ENCODE data around the gene SLC6A2.
"Not testable (repeated sequence)": the region's sequence is repeated elsewhere in the genome, so short reads cannot be mapped to it uniquely, and the experiment has no call there.

Gene SLC6A2

GRCh38 chr16:55655897-55656681, at the start of gene SLC6A2:
Gene SLC6A2, plus strand, starts transcription at chr16:55655988. Its CDS starts 707 bp downstream, at chr16:55656695.
- Histone ChIP-seq H3K4me3 (ENCODE audit: low read length) (peak within 1 kb of the TSS; percentile 39; the same call in 1 of the 2 replicates), H3K36me3 (ENCODE audit: control insufficient read depth, insufficient read depth, low read length) (no peaks in the 10 kb centered on the region), H3K4me1 (ENCODE audit: control insufficient read depth, insufficient read depth, low read length) (no peaks in the 10 kb centered on the region; the same call in 1 of the 2 replicates), H3K27ac (ENCODE audit: low read length) (no peak within 1 kb of the TSS), H3K9me3 (ENCODE audit: control insufficient read depth, insufficient read depth, low read length) (no peaks in the 10 kb centered on the region), H3K27me3 (ENCODE audit: control insufficient read depth, insufficient read depth, low read length) (peaks cover 41% of the 10 kb centered on the region)
- no CpG with 5 or more reads among the region's 71 CpGs for WGBS (ENCODE audit: insufficient coverage, insufficient read length)
- no peak for DNase-seq (ENCODE audit: low read depth, low spot score)

- no peak overlapping the region for H3K4me3 ChIP-seq (ENCODE audit: low read length)
- no peaks in the 10 kb centered on the region for H3K36me3 ChIP-seq (ENCODE audit: control insufficient read depth, insufficient read depth, low read length)
- WGBS (ENCODE audit: insufficient coverage, insufficient read length), result no CpG with 5 or more reads among the region's 6 CpGs
- H3K27ac ChIP-seq (ENCODE audit: low read length), result no peak overlapping the region
- no peak for DNase-seq (ENCODE audit: low read depth, low spot score)
- no peaks in the 10 kb centered on the region for H3K27me3 ChIP-seq (ENCODE audit: control insufficient read depth, insufficient read depth, low read length)
- H3K4me1 ChIP-seq (ENCODE audit: control insufficient read depth, insufficient read depth, low read length), result no peaks in the 10 kb centered on the region
- peaks cover 2% of the 10 kb centered on the region; the same call in 1 of the 2 replicates for H3K9me3 ChIP-seq (ENCODE audit: control insufficient read depth, insufficient read depth, low read length)
Measured at GRCh38 chr16:55613613-55614335, 42.0 kb upstream of the SLC6A2 start.

- Histone ChIP-seq H3K27ac (ENCODE audit: low read length) (no peak overlapping the region), H3K36me3 (ENCODE audit: control insufficient read depth, insufficient read depth, low read length) (no peaks in the 10 kb centered on the region), H3K27me3 (ENCODE audit: control insufficient read depth, insufficient read depth, low read length) (no peaks in the 10 kb centered on the region), H3K4me1 (ENCODE audit: control insufficient read depth, insufficient read depth, low read length) (no peaks in the 10 kb centered on the region), H3K4me3 (ENCODE audit: low read length) (no peak overlapping the region), H3K9me3 (ENCODE audit: control insufficient read depth, insufficient read depth, low read length) (peaks cover 2% of the 10 kb centered on the region; the same call in 1 of the 2 replicates)
- no CpG with 5 or more reads among the region's 3 CpGs for WGBS (ENCODE audit: insufficient coverage, insufficient read length)
- DNase-seq (ENCODE audit: low read depth, low spot score), result no peak
Measured at GRCh38 chr16:55615071-55615470, 40.7 kb upstream of the SLC6A2 start.

DNA sequence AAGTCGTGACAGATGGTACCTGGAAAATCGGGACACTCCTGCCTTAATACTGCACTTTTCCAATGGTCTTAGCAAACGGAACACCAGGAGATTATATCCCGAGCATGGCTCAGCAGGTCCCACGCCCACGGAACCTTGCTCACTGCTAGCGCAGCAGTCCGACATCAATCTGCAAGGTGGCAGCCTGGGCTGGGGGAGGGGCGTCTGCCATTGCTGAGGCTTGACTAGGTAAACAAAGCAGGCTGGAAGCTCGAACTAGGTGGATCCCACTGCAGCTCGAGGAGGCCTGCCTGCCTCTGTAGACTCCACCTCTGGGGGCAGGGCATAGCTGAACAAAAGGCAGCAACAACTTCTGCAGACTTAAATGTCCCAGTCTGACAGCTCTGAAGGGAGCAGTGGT, 40.1 kb upstream of the SLC6A2 start:
- DNase-seq (ENCODE audit: low read depth, low spot score); H3K27ac ChIP-seq (ENCODE audit: low read length); H3K4me1 ChIP-seq (ENCODE audit: control insufficient read depth, insufficient read depth, low read length); H3K36me3 ChIP-seq (ENCODE audit: control insufficient read depth, insufficient read depth, low read length); H3K4me3 ChIP-seq (ENCODE audit: low read length); H3K9me3 ChIP-seq (ENCODE audit: control insufficient read depth, insufficient read depth, low read length); H3K27me3 ChIP-seq (ENCODE audit: control insufficient read depth, insufficient read depth, low read length): not testable (repeated sequence)
- no CpG with 5 or more reads among the region's 11 CpGs for WGBS (ENCODE audit: insufficient coverage, insufficient read length)

DNA sequence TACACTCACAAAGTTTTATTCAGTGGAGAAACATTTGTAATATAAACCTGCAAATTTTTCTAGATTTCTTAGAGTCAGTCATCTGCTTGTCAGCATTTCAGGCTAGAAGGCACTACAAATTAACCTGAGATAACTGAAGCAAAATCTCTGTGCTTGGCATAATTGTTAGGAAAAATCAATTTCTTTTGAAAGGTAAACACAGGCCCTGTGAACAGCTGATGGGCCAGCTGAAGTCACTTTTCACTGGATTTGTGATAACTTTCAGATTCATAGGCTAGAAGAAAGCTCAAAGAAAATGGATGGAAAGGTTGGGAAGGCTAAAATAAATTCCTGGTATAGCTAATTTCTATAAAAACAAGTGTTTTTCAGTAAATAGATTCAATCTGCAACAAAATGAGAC, 34.0 kb upstream of the SLC6A2 start:
- no peak overlapping the region for H3K27ac ChIP-seq (ENCODE audit: low read length)

GRCh38 chr16:55622272-55622671, 33.5 kb upstream of the SLC6A2 start:
- WGBS (ENCODE audit: insufficient coverage, insufficient read length), result no CpG with 5 or more reads among the region's 3 CpGs
- Histone ChIP-seq H3K27ac (ENCODE audit: low read length) (no peak overlapping the region), H3K4me1 (ENCODE audit: control insufficient read depth, insufficient read depth, low read length) (no peaks in the 10 kb centered on the region), H3K27me3 (ENCODE audit: control insufficient read depth, insufficient read depth, low read length) (no peaks in the 10 kb centered on the region), H3K4me3 (ENCODE audit: low read length) (no peak overlapping the region), H3K9me3 (ENCODE audit: control insufficient read depth, insufficient read depth, low read length) (no peaks in the 10 kb centered on the region), H3K36me3 (ENCODE audit: control insufficient read depth, insufficient read depth, low read length) (no peaks in the 10 kb centered on the region)
- no peak for DNase-seq (ENCODE audit: low read depth, low spot score)

More for the DNA sequence above, 34.0 kb upstream of the SLC6A2 start:
- no peak for DNase-seq (ENCODE audit: low read depth, low spot score)
- no peaks in the 10 kb centered on the region for H3K36me3 ChIP-seq (ENCODE audit: control insufficient read depth, insufficient read depth, low read length)
- H3K9me3 ChIP-seq (ENCODE audit: control insufficient read depth, insufficient read depth, low read length), result no peaks in the 10 kb centered on the region
- H3K4me3 ChIP-seq (ENCODE audit: low read length), result no peak overlapping the region
- H3K4me1 ChIP-seq (ENCODE audit: control insufficient read depth, insufficient read depth, low read length), result no peaks in the 10 kb centered on the region
- no peaks in the 10 kb centered on the region for H3K27me3 ChIP-seq (ENCODE audit: control insufficient read depth, insufficient read depth, low read length)

GRCh38 chr16:55622930-55623561, 32.7 kb upstream of the SLC6A2 start:
- Histone ChIP-seq H3K9me3 (ENCODE audit: control insufficient read depth, insufficient read depth, low read length) (no peaks in the 10 kb centered on the region), H3K36me3 (ENCODE audit: control insufficient read depth, insufficient read depth, low read length) (no peaks in the 10 kb centered on the region), H3K4me1 (ENCODE audit: control insufficient read depth, insufficient read depth, low read length) (no peaks in the 10 kb centered on the region), H3K4me3 (ENCODE audit: low read length) (no peak overlapping the region), H3K27me3 (ENCODE audit: control insufficient read depth, insufficient read depth, low read length) (no peaks in the 10 kb centered on the region), H3K27ac (ENCODE audit: low read length) (no peak overlapping the region)
- no CpG with 5 or more reads among the region's 8 CpGs for WGBS (ENCODE audit: insufficient coverage, insufficient read length)
- DNase-seq (ENCODE audit: low read depth, low spot score), result peak; percentile 29

GRCh38 chr16:55623640-55624039, 32.1 kb upstream of the SLC6A2 start:
- Histone ChIP-seq H3K27ac (ENCODE audit: low read length) (no peak overlapping the region), H3K4me3 (ENCODE audit: low read length) (no peak overlapping the region)
- WGBS (ENCODE audit: insufficient coverage, insufficient read length), result no CpG with 5 or more reads among the region's 2 CpGs

DNA sequence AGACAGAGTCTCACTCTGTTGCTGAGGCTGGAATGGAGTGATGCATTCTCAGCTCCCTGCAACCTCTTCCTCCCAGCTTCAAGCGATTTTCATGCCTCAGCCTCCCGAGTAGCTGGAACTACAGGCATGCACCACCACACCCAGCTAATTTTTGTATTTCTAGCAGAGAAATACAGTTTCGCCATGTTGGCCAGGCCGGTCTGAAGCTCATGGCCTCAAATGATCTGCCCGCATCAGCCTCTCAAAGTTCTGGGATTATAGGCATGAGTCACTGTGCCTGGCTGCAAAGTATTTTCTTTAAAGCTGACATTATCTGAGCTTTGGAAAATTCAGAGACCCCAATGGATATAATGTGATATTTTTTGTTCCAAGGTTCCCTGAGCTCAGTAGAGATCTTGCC, 31.1 kb upstream of the SLC6A2 start:
- DNase-seq (ENCODE audit: low read depth, low spot score), result no peak
- no peaks in the 10 kb centered on the region for H3K4me1 ChIP-seq (ENCODE audit: control insufficient read depth, insufficient read depth, low read length)
- no peaks in the 10 kb centered on the region for H3K27me3 ChIP-seq (ENCODE audit: control insufficient read depth, insufficient read depth, low read length)
- no peaks in the 10 kb centered on the region for H3K36me3 ChIP-seq (ENCODE audit: control insufficient read depth, insufficient read depth, low read length)
- H3K9me3 ChIP-seq (ENCODE audit: control insufficient read depth, insufficient read depth, low read length), result no peaks in the 10 kb centered on the region; the same call in 1 of the 2 replicates
- no peak overlapping the region for H3K4me3 ChIP-seq (ENCODE audit: low read length)
- no CpG with 5 or more reads among the region's 5 CpGs for WGBS (ENCODE audit: insufficient coverage, insufficient read length)
- no peak overlapping the region for H3K27ac ChIP-seq (ENCODE audit: low read length)

More at GRCh38 chr16:55623640-55624039, 32.1 kb upstream of the SLC6A2 start:
- Histone ChIP-seq H3K9me3 (ENCODE audit: control insufficient read depth, insufficient read depth, low read length) (no peaks in the 10 kb centered on the region; the same call in 1 of the 2 replicates), H3K4me1 (ENCODE audit: control insufficient read depth, insufficient read depth, low read length) (no peaks in the 10 kb centered on the region), H3K36me3 (ENCODE audit: control insufficient read depth, insufficient read depth, low read length) (no peaks in the 10 kb centered on the region), H3K27me3 (ENCODE audit: control insufficient read depth, insufficient read depth, low read length) (no peaks in the 10 kb centered on the region)
- DNase-seq (ENCODE audit: low read depth, low spot score), result no peak

DNA sequence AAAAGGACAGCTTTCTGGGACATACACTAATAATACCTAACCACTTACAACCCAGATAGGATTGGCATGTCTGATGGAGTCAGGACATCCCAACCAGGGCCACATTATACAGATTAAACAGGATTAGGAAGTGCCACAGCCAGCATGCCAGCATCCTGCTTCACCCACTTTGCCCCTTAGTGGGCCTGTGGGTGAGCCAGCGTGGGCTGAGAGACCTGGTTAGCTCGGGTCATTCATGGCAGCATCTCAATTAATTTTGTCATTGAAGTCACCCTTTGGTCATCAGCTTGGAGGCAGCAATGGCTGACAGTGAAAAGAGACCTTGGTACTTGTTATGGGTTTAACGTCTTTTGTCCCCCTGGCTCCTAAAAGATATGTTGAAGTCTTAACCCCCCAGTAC, 29.9 kb upstream of the SLC6A2 start:
- Histone ChIP-seq H3K36me3 (ENCODE audit: control insufficient read depth, insufficient read depth, low read length) (no peaks in the 10 kb centered on the region), H3K9me3 (ENCODE audit: control insufficient read depth, insufficient read depth, low read length) (no peaks in the 10 kb centered on the region; the same call in 1 of the 2 replicates), H3K4me1 (ENCODE audit: control insufficient read depth, insufficient read depth, low read length) (no peaks in the 10 kb centered on the region), H3K4me3 (ENCODE audit: low read length) (no peak overlapping the region), H3K27me3 (ENCODE audit: control insufficient read depth, insufficient read depth, low read length) (no peaks in the 10 kb centered on the region), H3K27ac (ENCODE audit: low read length) (no peak overlapping the region)
- DNase-seq (ENCODE audit: low read depth, low spot score), result no peak
- WGBS (ENCODE audit: insufficient coverage, insufficient read length), result no CpG with 5 or more reads among the region's 3 CpGs
